Measurements from ENCODE around the gene ACOX1.

- TF ChIP-seq CTCF (IDR thresholded peaks at IDR 0.05; ENCODE audit: low read depth, low read length, poor library complexity, severe bottlenecking) (no peak), EZH2phosphoT487 (IDR thresholded peaks at IDR 0.05; ENCODE audit: borderline replicate concordance, low read length) (no peak)
Observed at GRCh38 chr17:75942473-75942872, 36.5 kb downstream of the ACOX1 start.
